NCI-H345 treated with DMSO at 0.1 percent for 48 hours (cell line): Measurements from ENCODE around the gene FGA.
"Not testable (repeated sequence)": the region's sequence is repeated elsewhere in the genome, so short reads cannot be mapped to it uniquely, and the experiment has no call there.

ENCODE experiments used
- DNase-seq: peaks from one replicate; lab custom pipeline; 2025; ENCODE audit not compliant: unreplicated experiment; lab: John Stamatoyannopoulos, UW

Gene FGA

GRCh38 chr4:154608361-154609252, 18.1 kb upstream of the FGA start:
- DNase-seq = no peak

- no peak for DNase-seq
Measured at GRCh38 chr4:154606728-154607723, 16.5 kb upstream of the FGA start.

- no peak for DNase-seq
Measured at GRCh38 chr4:154604696-154605200, 14.2 kb upstream of the FGA start.

GRCh38 chr4:154603033-154603943, 12.7 kb upstream of the FGA start:
- DNase-seq = no peak

GRCh38 chr4:154602404-154603020, 12.0 kb upstream of the FGA start:
- no peak for DNase-seq

- no peak for DNase-seq
Measured at GRCh38 chr4:154597798-154598774, 7.5 kb upstream of the FGA start.

GRCh38 chr4:154597281-154597680, 6.7 kb upstream of the FGA start:
- not testable (repeated sequence) for DNase-seq

- DNase-seq = no peak
Measured at GRCh38 chr4:154595807-154596206, 5.3 kb upstream of the FGA start.

GRCh38 chr4:154594343-154594742, 3.8 kb upstream of the FGA start:
- DNase-seq = not testable (repeated sequence)

- no peak for DNase-seq
Measured at GRCh38 chr4:154593868-154594267, 3.3 kb upstream of the FGA start.

- no peak for DNase-seq
Measured at GRCh38 chr4:154591890-154592289, 1.3 kb upstream of the FGA start.

GRCh38 chr4:154589296-154590197, 995 bp downstream of the FGA start:
- DNase-seq = no peak

- no peak for DNase-seq
Measured at GRCh38 chr4:154588198-154588597, 2.3 kb downstream of the FGA start.

- no peak for DNase-seq
Measured at GRCh38 chr4:154586296-154587033, 4.1 kb downstream of the FGA start.

- DNase-seq = no peak
Measured at GRCh38 chr4:154585369-154586018, 5.0 kb downstream of the FGA start.

GRCh38 chr4:154584259-154584658, 6.3 kb downstream of the FGA start:
- no peak for DNase-seq

GRCh38 chr4:154583677-154584076, 6.9 kb downstream of the FGA start:
- DNase-seq = no peak
